HG03175 (cell line): ENCODE measurements around the gene PTPMT1.
A peak's percentile ranks its signal among the peaks of the same experiment; 100 is the strongest.
"Not testable (repeated sequence)": the region's sequence is repeated elsewhere in the genome, so short reads cannot be mapped to it uniquely, and the experiment has no call there.

Experiments used
- ATAC-seq: cut with Tn5 transposase; IDR thresholded peaks from one replicate; pipeline ENCODE4 v1.9.1; 2021; ENCODE audit warnings: mild to moderate bottlenecking, moderate library complexity; ENCODE audit not compliant: unreplicated experiment

Gene PTPMT1

GRCh38 chr11:47545298-47545697 is 20.1 kb upstream of the PTPMT1 start:
- ATAC-seq: no peak

- not testable (repeated sequence) for ATAC-seq
These were observed 19.1 kb upstream of the PTPMT1 start for GRCh38 chr11:47546274-47546673.

DNA sequence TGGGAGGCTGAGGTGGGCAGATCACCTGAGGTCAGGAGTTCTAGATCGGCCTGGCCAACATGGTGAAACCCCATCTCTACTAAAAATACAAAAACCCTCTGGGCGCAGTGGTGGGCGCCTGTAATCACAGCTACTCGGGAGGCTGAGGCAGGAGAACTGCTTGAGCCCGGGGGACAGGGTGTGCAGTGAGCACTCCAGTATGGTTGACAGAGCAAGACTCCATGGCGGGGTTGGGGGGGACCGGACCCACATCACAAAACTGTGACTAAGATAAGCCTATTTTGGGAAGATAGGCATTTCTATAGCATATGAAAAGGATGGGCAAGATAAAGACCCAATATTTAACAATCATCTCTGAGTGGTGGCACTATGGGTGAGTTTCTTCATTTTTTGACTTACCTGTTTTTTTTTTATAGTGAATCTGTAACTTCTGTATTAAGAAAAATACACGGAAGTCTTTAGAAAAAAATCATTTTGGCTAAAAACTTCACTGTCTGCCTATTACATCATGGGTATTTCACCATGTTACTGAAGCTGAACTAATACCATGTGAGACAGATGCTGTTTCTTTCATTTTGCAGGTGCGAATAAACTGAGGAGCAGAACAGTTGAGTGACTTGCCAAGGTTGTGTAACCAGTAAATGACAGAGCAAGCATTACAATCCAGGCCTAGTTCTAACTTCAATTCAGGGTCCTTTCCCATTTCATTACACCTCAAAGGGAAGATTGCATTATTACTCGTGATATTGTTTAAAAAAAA is 14.9 kb upstream of the PTPMT1 start:
- no peak for ATAC-seq

- no peak for ATAC-seq
These were observed 14.3 kb upstream of the PTPMT1 start for GRCh38 chr11:47551086-47551485.

GRCh38 chr11:47552056-47552565 is 13.3 kb upstream of the PTPMT1 start:
- no peak for ATAC-seq

- ATAC-seq: peak; percentile 89
These were observed 12.6 kb upstream of the PTPMT1 start, which contains the start of gene CELF1 for GRCh38 chr11:47552566-47553405. TSS of gene CELF1 (minus strand) at chr11:47553132. CDS start at chr11:47499523, 53,609 bp downstream.

GRCh38 chr11:47553406-47553743 is 12.0 kb upstream of the PTPMT1 start:
- ATAC-seq: peak; percentile 32

- ATAC-seq: not testable (repeated sequence)
These were observed 8.4 kb upstream of the PTPMT1 start for GRCh38 chr11:47557004-47557403.

DNA sequence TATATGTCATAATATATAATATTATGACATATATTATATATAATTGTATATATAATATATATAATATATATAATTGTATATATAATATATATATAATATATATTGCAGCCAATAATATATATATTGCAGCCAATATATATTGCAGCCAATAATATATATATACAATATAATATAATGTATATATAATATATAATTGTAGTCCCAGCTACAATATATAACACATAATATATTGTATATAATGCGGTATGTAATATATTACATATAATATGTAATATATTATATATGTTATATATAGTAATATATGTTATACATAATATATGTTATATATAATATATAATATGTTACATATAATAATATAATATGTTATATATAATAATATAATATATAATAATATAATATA is 6.7 kb upstream of the PTPMT1 start:
- ATAC-seq: no peak

DNA sequence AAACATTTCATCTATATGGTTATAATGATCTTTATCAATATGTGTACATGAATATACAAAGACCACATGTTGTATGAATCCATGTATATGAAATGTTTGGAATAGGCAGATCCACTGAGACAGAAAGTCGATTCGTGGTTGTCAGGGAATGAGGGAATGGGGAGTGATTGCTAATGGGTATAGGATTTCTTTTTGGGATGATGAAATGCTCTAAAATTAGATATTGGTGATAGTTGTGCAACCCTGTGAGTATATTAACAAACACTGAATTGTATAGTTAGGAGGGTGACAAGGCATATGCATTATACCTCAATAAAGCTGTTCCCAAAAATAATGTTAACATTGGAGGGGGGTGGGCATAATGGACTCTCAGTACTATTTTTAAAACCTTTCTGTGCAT is 5.0 kb upstream of the PTPMT1 start:
- no peak for ATAC-seq

GRCh38 chr11:47562393-47562792 is 3.0 kb upstream of the PTPMT1 start:
- not testable (repeated sequence) for ATAC-seq

GRCh38 chr11:47564366-47564765 is 1.0 kb upstream of the PTPMT1 start:
- not testable (repeated sequence) for ATAC-seq

DNA sequence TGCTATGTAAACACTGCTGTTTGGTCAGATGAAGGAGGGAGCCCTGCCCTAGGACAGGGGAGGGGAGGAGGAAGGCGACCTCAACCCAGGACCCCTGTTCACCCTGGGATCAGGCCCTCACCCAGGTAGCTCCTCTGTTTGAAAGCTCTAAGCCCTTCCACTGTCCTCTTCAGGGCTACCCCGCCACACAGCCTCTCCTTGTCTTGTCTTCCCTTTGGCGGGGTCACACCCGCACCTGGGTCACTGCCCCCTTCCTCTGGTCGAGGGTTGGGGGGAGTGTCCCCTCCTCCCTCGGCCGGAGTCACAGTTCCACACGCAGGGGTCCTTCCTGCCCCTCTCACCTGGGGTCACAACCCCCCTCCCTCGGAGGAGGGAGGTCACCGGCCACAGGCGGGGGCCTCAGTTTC is 463 bp upstream of the PTPMT1 start:
- ATAC-seq: peak; percentile 17

DNA sequence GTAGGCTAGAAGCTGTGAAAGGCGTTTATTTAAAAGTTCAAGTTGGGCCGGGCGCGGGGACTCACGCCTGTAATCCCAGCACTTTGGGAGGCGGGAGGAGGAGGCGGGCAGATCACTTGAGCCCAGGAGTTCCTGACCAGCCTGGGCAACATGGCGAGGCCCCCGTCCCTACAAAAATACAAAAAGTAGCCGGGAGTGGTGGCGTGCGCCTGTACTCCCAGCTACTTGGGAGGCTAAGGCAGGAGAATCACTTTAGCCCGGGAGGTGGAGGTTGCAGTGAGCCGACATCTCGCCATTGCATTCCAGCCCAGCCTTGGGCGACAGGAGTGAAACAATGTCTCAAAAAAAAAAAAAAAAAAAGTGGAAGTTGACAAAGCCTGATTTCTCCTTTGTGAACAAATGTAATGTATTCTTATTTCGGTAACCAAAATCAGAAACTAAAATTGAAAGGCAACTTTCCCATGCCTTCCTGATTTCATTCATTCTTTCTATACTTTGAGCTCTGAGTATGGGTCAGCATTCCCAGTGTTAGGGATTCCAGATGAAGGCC is 825 bp downstream of the PTPMT1 start:
- ATAC-seq: peak; percentile 18

- ATAC-seq: no peak
These were observed 4.2 kb downstream of the PTPMT1 start for GRCh38 chr11:47569646-47570045.

DNA sequence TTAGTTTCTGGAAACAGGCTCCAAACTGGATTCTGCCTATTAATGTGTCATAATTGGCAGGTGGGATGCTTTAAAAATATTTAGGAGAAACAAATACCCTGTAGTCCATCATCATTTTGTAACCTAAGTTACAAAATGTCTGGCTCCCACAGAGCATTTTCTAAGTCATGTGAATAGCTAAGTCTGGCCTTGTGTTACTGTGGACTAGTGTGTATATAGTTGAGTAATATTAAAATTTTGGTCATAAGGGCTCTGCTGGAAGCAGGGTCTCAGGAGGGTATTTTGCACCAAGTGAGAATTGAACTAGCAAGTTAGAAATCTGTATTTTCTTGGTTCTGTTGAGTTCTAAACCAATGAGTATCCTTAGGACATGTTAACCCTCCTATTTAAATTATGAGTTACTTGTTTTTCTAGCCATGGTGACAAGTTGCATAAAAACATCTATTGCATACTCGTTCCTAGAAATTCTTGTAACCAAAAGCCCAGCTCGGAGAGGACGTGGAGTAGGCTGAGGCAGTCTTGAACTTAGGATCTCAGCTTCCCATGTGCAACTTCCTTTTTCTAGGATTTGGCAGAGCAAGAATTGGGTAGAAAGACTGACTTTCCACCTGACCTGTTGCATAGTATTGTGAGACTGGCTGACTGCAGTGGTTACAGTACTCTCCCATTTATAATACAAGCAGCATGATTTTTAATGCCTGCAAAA is 5.4 kb downstream of the PTPMT1 start:
- no peak for ATAC-seq

DNA sequence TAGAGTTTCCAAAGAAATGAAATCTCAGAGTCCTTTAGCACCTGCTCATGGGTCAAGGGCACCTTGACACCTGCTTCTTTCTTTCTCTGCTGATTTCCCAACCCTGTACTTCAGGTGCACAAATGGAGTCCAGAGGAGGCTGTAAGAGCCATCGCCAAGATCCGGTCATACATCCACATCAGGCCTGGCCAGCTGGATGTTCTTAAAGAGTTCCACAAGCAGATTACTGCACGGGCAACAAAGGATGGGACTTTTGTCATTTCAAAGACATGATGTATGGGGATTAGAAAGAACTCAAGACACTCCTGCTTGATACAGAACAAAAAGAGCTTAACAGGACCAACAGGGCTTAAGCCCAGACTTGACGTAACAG is 5.9 kb downstream of the PTPMT1 start:
- no peak for ATAC-seq

DNA sequence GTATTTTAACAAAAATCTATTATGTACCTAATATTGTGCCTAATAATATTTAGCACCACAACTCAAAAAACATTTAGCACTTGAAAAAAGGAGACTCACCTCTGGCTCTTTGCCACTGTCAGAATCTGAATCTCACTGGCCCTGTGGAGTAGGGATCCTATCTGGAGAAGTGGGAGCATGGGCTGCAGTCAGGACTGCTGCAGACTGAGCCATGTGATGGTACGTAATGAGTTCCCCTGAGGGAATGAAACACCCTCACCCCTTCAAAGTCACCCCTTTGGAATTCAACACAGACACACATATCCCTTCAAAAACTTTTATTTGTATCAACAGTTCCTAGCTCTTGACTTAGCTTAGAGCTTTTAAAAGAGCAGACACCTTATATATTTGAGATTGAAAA is 6.5 kb downstream of the PTPMT1 start:
- no peak for ATAC-seq

DNA sequence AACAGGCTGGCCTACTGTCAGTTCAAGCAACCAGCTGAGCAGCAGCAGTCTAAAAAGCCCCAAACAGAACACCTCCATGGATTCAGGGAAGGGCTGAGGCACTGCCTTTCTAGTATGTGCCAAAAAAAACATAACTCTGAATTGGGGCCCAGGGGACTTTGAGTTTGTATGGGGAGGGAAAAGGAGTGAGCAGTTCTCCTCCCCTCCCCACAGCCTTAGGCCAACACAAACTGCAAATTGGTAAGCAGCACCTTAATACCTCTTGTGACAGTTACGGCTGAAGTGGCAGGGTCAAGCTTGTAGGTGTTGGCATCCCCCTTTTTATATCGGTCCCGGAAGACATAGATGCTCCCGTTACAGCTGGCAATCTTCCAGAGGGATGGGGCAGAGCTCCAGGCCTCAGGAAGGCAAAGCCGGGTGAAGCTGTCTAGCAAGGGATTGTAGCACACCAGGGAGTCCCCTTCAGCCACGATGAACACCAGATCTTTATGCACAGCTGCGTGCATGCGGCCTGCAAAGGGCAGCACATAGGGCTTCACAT is 7.4 kb downstream of the PTPMT1 start:
- no peak for ATAC-seq

GRCh38 chr11:47573321-47573720 is 7.9 kb downstream of the PTPMT1 start:
- ATAC-seq: no peak
